ENCODE results near the gene ANGPTL7. TPM values are rescaled to one million over a fixed set of nuclear protein-coding genes. Genes with fewer than 3 reads are reported as not detected.

The ANGPTL7 gene
- total and polyA plus RNA-seq, 4 donors, result 0.21 to 0.73 (median 0.37) TPM

DNA sequence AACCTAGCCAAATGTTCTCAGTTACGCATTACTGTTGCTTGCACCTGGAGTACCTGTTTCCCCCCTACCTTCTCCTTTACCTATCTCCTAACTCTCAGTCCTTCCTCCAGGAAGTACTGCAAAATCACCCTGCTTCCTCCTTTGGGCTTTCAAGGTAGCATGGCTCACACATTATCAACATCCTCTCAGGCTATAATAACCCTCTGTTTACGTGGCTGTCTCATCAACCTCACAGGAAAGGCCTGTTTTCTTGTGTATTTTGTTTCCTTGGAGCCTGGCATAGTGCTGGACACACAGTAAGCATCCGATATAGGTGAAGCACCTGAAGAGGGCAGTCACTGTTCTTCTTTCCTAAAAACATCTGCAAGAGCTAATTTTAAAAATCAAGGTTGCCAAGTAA lies 32.7 kb upstream of the ANGPTL7 start:
- no peaks in the 10 kb centered on the region for H3K27me3 ChIP-seq (ENCODE audit: control insufficient read depth in 3 of 3, insufficient read depth in 3 of 3, low read length in 2 of 3)
- ATAC-seq (ENCODE audit: insufficient read depth, low FRiP score) (no peak), DNase-seq (no peak)
- peaks cover 6 to 15% (median 12%) of the 10 kb centered on the region in 4 donors for H3K36me3 ChIP-seq (ENCODE audit: control insufficient read depth in 4 of 4, insufficient read depth in 4 of 4, low read length in 4 of 4)
- H3K9ac ChIP-seq (ENCODE audit: insufficient read depth in 1 of 2, low read length in 2 of 2), result no peak overlapping the region
- WGBS, 2 donors, result 63 to 69% methylated on average over 3 of the region's 3 CpGs
- no peak overlapping the region for H3K4me3 ChIP-seq
- peaks cover 3 to 47% (median 28%) of the 10 kb centered on the region in 5 donors for H3K4me1 ChIP-seq (ENCODE audit: control insufficient read depth in 5 of 5, insufficient read depth in 5 of 5, low read length in 5 of 5)
- TF ChIP-seq, protein P1, sequence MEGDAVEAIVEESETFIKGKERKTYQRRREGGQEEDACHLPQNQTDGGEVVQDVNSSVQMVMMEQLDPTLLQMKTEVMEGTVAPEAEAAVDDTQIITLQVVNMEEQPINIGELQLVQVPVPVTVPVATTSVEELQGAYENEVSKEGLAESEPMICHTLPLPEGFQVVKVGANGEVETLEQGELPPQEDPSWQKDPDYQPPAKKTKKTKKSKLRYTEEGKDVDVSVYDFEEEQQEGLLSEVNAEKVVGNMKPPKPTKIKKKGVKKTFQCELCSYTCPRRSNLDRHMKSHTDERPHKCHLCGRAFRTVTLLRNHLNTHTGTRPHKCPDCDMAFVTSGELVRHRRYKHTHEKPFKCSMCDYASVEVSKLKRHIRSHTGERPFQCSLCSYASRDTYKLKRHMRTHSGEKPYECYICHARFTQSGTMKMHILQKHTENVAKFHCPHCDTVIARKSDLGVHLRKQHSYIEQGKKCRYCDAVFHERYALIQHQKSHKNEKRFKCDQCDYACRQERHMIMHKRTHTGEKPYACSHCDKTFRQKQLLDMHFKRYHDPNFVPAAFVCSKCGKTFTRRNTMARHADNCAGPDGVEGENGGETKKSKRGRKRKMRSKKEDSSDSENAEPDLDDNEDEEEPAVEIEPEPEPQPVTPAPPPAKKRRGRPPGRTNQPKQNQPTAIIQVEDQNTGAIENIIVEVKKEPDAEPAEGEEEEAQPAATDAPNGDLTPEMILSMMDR (IDR thresholded peaks at IDR 0.05; ENCODE audit: control extremely low read depth, extremely low read depth), result no peak
- no peaks in the 10 kb centered on the region for H3K9me3 ChIP-seq (ENCODE audit: control insufficient read depth in 4 of 4, insufficient read depth in 3 of 4, low read length in 3 of 4)
- no peak overlapping the region for H3K27ac ChIP-seq (ENCODE audit: low read depth in 1 of 2, low read length in 1 of 2)

DNA sequence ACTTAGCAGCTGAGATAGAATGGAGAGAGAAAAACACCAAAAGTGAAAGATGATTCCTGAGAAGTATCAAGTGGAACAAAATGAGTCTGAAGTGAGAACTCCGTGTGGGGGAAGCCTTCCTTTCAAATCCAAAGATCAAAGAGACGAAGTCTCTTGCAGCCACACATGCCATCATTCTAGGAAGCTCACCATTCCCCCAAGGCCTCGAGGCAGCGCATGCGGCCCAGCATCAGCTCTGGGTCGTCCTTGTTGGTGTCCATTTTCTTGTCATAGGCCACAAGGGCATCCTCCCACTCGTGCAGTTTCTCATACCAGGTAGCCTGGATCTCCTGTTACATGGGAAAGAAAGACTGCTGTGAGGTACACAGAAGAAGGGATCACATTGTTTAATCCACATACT lies 32.2 kb upstream of the ANGPTL7 start:
- Histone ChIP-seq H3K4me3 (no peak overlapping the region), H3K4me1 (ENCODE audit: control insufficient read depth in 5 of 5, insufficient read depth in 5 of 5, low read length in 5 of 5) (peaks cover 1 to 41% (median 23%) of the 10 kb centered on the region in 5 donors), H3K27ac (ENCODE audit: low read depth in 1 of 2, low read length in 1 of 2) (no peak overlapping the region), H3K27me3 (ENCODE audit: control insufficient read depth in 3 of 3, insufficient read depth in 3 of 3, low read length in 2 of 3) (no peaks in the 10 kb centered on the region), H3K36me3 (ENCODE audit: control insufficient read depth in 4 of 4, insufficient read depth in 4 of 4, low read length in 4 of 4) (peaks cover 6 to 15% (median 12%) of the 10 kb centered on the region in 4 donors), H3K9me3 (ENCODE audit: control insufficient read depth in 4 of 4, insufficient read depth in 3 of 4, low read length in 3 of 4) (no peaks in the 10 kb centered on the region), H3K9ac (ENCODE audit: insufficient read depth in 1 of 2, low read length in 2 of 2) (peak overlapping the region in 1 of 2 donors; percentile 44)
- TF ChIP-seq, protein P1 (IDR thresholded peaks at IDR 0.05; ENCODE audit: control extremely low read depth, extremely low read depth), result no peak
- DNase-seq (no peak), ATAC-seq (ENCODE audit: insufficient read depth, low FRiP score) (no peak)
- WGBS, 2 donors, result 87 to 94% methylated on average over 7 of the region's 7 CpGs

DNA sequence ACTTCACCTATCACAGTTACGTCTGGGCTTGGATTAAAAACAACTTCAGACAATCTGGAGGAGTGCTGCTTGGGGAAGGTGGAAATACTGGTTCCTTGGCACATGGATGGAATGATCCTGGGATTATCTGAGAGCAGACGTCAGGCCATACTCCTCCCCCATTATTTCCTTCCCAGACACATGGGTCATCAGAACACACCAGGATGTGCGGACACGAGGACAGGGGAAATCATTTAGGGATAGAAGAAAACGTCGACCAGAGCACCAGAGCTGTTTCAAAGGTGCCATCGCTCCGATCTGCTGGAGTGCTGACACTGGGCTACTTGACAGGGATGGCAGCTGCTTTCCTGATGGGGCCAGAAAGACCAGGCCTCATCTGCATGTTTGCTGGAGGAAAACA lies 31.8 kb upstream of the ANGPTL7 start:
- Histone ChIP-seq H3K9me3 (ENCODE audit: control insufficient read depth in 4 of 4, insufficient read depth in 3 of 4, low read length in 3 of 4) (no peaks in the 10 kb centered on the region), H3K9ac (ENCODE audit: insufficient read depth in 1 of 2, low read length in 2 of 2) (peak overlapping the region in 1 of 2 donors; percentile 44), H3K27ac (ENCODE audit: low read depth in 1 of 2, low read length in 1 of 2) (no peak overlapping the region), H3K4me1 (ENCODE audit: control insufficient read depth in 5 of 5, insufficient read depth in 5 of 5, low read length in 5 of 5) (peaks cover 1 to 37% (median 20%) of the 10 kb centered on the region in 5 donors), H3K36me3 (ENCODE audit: control insufficient read depth in 4 of 4, insufficient read depth in 4 of 4, low read length in 4 of 4) (peaks cover 6 to 15% (median 12%) of the 10 kb centered on the region in 4 donors), H3K4me3 (no peak overlapping the region), H3K27me3 (ENCODE audit: control insufficient read depth in 3 of 3, insufficient read depth in 3 of 3, low read length in 2 of 3) (no peaks in the 10 kb centered on the region)
- WGBS, 2 donors, result 77 to 80% methylated on average over 8 of the region's 8 CpGs
- ATAC-seq (ENCODE audit: insufficient read depth, low FRiP score) (no peak), DNase-seq (no peak)
- TF ChIP-seq, protein P1 (IDR thresholded peaks at IDR 0.05; ENCODE audit: control extremely low read depth, extremely low read depth), result no peak

DNA sequence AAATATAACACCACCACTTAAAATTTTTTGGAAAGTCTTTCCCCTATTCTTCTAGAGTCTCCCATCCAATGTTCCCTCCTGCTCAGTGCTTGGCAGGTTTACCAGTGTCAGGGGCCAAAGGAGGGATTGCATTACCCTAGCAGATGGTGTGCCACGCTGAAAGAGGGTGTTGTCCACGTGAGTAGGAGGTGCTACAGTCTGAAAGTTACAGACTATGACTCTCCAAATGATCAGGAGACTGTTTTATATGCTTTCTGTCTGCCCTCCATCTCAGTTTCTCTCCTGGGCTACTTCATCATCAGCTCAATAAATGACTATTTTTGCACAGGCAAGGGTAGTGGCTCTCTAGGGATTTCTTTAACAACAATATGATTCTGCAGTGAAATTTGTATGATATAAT lies 31.3 kb upstream of the ANGPTL7 start:
- H3K4me3 ChIP-seq, result no peak overlapping the region
- peak overlapping the region in 1 of 2 donors; percentile 34 for H3K9ac ChIP-seq (ENCODE audit: insufficient read depth in 1 of 2, low read length in 2 of 2)
- H3K36me3 ChIP-seq (ENCODE audit: control insufficient read depth in 4 of 4, insufficient read depth in 4 of 4, low read length in 4 of 4), result peaks cover 6 to 15% (median 11%) of the 10 kb centered on the region in 4 donors
- no peak for ATAC-seq (ENCODE audit: insufficient read depth, low FRiP score)
- TF ChIP-seq, protein P1 (IDR thresholded peaks at IDR 0.05; ENCODE audit: control extremely low read depth, extremely low read depth), result no peak
- no peaks in the 10 kb centered on the region for H3K9me3 ChIP-seq (ENCODE audit: control insufficient read depth in 4 of 4, insufficient read depth in 3 of 4, low read length in 3 of 4)
- DNase-seq, result no peak
- WGBS, 2 donors, result 48 to 55% methylated on average over 2 of the region's 2 CpGs
- H3K27me3 ChIP-seq (ENCODE audit: control insufficient read depth in 3 of 3, insufficient read depth in 3 of 3, low read length in 2 of 3), result no peaks in the 10 kb centered on the region
- H3K4me1 ChIP-seq (ENCODE audit: control insufficient read depth in 5 of 5, insufficient read depth in 5 of 5, low read length in 5 of 5), result peaks cover 1 to 32% (median 15%) of the 10 kb centered on the region in 5 donors
- no peak overlapping the region for H3K27ac ChIP-seq (ENCODE audit: low read depth in 1 of 2, low read length in 1 of 2)

Measured in lung (tissue), 12 donors.